ENCODE results near the gene ZBTB12. TPM values are rescaled to one million over a fixed set of nuclear protein-coding genes. Genes with fewer than 3 reads are reported as not detected.

ZBTB12 gene
- total RNA-seq, 2 experiments from 2014 or later, result 0.28 to 0.33 TPM

DNA sequence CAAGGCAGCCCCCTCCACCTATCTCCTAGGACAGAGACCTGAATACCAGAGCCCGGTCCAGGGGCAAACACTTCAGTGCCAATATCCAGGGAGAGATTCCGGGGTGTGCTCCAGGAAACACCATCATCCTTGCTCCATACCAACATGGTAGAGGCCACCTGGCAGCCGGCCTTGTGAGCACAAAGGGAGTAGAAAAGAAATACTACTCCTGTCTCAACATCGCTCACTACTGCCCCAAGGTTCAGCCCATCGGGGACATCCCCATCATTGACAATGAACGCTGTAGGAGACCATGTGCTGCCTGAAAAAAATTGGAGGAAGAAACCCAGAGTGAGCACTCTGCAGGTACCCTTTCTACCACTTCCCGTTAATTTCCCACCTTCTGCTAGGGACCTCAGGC lies 40.7 kb downstream of the ZBTB12 start:
- Mint-ChIP-seq H3K9me3 (no peaks in the 10 kb centered on the region), H3K4me3 (peak overlapping the region; percentile 88), H3K4me1 (ENCODE audit: low read depth) (peaks cover 28% of the 10 kb centered on the region), H3K36me3 (ENCODE audit: low read depth) (peaks cover 41% of the 10 kb centered on the region), H3K27me3 (no peaks in the 10 kb centered on the region), H3K27ac (peak overlapping the region; percentile 91)
- H3K9me3 ChIP-seq (ENCODE audit: control insufficient read depth in 1 of 2, insufficient read depth in 1 of 2, low read length in 2 of 2), result no peaks in the 10 kb centered on the region
- intact Hi-C loops (cut with DNase I, micrococcal nuclease), result loop anchor here in 1 of 2 experiments (2.0 to 10.0 kb wide), 2 partner anchors 36 to 1434 kb away; partner anchors contain the start of genes EHMT2 and RGL2
- peaks cover 39% of the 10 kb centered on the region for H3K36me3 ChIP-seq (ENCODE audit: insufficient read depth, low read length)
- H3K4me3 ChIP-seq (ENCODE audit: low read length), result no peak overlapping the region
- TF ChIP-seq, protein P1, sequence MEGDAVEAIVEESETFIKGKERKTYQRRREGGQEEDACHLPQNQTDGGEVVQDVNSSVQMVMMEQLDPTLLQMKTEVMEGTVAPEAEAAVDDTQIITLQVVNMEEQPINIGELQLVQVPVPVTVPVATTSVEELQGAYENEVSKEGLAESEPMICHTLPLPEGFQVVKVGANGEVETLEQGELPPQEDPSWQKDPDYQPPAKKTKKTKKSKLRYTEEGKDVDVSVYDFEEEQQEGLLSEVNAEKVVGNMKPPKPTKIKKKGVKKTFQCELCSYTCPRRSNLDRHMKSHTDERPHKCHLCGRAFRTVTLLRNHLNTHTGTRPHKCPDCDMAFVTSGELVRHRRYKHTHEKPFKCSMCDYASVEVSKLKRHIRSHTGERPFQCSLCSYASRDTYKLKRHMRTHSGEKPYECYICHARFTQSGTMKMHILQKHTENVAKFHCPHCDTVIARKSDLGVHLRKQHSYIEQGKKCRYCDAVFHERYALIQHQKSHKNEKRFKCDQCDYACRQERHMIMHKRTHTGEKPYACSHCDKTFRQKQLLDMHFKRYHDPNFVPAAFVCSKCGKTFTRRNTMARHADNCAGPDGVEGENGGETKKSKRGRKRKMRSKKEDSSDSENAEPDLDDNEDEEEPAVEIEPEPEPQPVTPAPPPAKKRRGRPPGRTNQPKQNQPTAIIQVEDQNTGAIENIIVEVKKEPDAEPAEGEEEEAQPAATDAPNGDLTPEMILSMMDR (IDR thresholded peaks at IDR 0.05), result no peak
- DNase-seq (no peak), ATAC-seq (ENCODE audit: poor library complexity) (no peak)
- ChIA-PET CTCF (no interaction called here), POLR2A (no interaction called here)
- no peak overlapping the region for H3K27ac ChIP-seq (ENCODE audit: low read depth in 1 of 2, low read length in 2 of 2)
- H3K4me1 ChIP-seq (ENCODE audit: insufficient read depth, low read length), result peaks cover 37% of the 10 kb centered on the region
- H3K27me3 ChIP-seq (ENCODE audit: control insufficient read depth in 1 of 2, insufficient read depth in 2 of 2, low read length in 2 of 2), result no peaks in the 10 kb centered on the region

DNA sequence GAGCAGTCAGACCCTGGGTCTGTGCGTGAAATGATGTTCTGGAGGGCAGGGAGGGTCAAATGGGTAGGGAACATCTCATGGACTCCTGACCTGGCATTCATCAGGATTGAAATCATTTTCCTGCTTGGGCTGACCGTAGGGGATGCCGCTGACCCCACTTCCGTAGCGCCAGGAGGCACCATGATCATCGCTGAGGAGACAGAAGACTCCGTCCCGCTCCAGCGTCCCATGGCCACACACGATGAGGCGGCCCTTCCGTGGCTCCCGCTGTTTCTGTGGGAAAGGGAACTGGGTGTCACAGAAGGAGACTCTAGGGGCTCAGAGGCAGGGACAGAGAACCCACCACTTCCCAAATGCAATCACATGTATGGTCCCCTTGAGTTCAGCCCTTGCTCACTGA lies 41.5 kb downstream of the ZBTB12 start:
- POLR2A ChIA-PET, result no interaction called here
- no peak for ATAC-seq (ENCODE audit: poor library complexity)
- CTCF ChIA-PET, result no interaction called here

DNA sequence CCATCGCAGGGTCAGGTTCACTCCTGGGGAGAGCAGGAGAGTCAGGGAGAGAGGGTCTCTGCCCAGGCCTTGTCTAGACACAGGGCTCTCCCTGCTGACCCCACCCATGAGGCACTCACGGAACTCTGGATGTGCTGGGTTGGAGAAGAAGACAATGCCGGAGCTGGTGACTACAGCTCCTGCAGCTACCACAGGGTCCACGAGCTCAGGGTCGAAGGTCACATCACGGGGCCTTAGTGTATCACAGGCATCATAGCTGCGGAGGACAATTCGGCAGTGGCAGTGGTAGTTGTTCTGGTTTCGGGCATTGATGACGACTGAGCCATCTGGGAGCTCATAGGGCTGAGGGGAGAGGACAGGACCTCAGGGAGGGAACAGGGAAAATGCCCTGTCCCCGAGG lies 42.0 kb downstream of the ZBTB12 start:
- Histone ChIP-seq H3K4me3 (ENCODE audit: low read length) (no peak overlapping the region), H3K4me1 (ENCODE audit: insufficient read depth, low read length) (peaks cover 35% of the 10 kb centered on the region), H3K36me3 (ENCODE audit: insufficient read depth, low read length) (peaks cover 39% of the 10 kb centered on the region), H3K27me3 (ENCODE audit: control insufficient read depth in 1 of 2, insufficient read depth in 2 of 2, low read length in 2 of 2) (no peaks in the 10 kb centered on the region), H3K27ac (ENCODE audit: low read depth in 1 of 2, low read length in 2 of 2) (no peak overlapping the region), H3K9me3 (ENCODE audit: control insufficient read depth in 1 of 2, insufficient read depth in 1 of 2, low read length in 2 of 2) (no peaks in the 10 kb centered on the region)
- TF ChIP-seq, protein P1 (IDR thresholded peaks at IDR 0.05), result no peak
- Mint-ChIP-seq H3K4me3 (peak overlapping the region; percentile 69), H3K27me3 (no peaks in the 10 kb centered on the region), H3K9me3 (no peaks in the 10 kb centered on the region), H3K4me1 (ENCODE audit: low read depth) (peaks cover 28% of the 10 kb centered on the region), H3K27ac (no peak overlapping the region), H3K36me3 (ENCODE audit: low read depth) (peaks cover 41% of the 10 kb centered on the region)
- ChIA-PET POLR2A (interaction anchor here (1.0 kb wide), 1 partner anchor 24 kb away, joined by 4 read pairs; no protein-coding TSS in a partner anchor), CTCF (no interaction called here)
- ATAC-seq (ENCODE audit: poor library complexity) (no peak), DNase-seq (no peak)
- intact Hi-C loops (cut with DNase I, micrococcal nuclease), result loop anchor here in 1 of 2 experiments (2.0 to 10.0 kb wide), 2 partner anchors 37 to 1435 kb away; partner anchors contain the start of genes EHMT2 and RGL2

More for the DNA sequence above, 41.5 kb downstream of the ZBTB12 start:
- peaks cover 41% of the 10 kb centered on the region for H3K36me3 Mint-ChIP-seq (ENCODE audit: low read depth)
- Histone ChIP-seq H3K4me1 (ENCODE audit: insufficient read depth, low read length) (peaks cover 37% of the 10 kb centered on the region), H3K27ac (ENCODE audit: low read depth in 1 of 2, low read length in 2 of 2) (no peak overlapping the region), H3K4me3 (ENCODE audit: low read length) (no peak overlapping the region), H3K27me3 (ENCODE audit: control insufficient read depth in 1 of 2, insufficient read depth in 2 of 2, low read length in 2 of 2) (no peaks in the 10 kb centered on the region), H3K9me3 (ENCODE audit: control insufficient read depth in 1 of 2, insufficient read depth in 1 of 2, low read length in 2 of 2) (no peaks in the 10 kb centered on the region), H3K36me3 (ENCODE audit: insufficient read depth, low read length) (peaks cover 39% of the 10 kb centered on the region)
- TF ChIP-seq, protein P1 (IDR thresholded peaks at IDR 0.05), result no peak
- H3K9me3 Mint-ChIP-seq, result no peaks in the 10 kb centered on the region
- H3K4me3 Mint-ChIP-seq, result no peak overlapping the region
- no peak for DNase-seq
- H3K27ac Mint-ChIP-seq, result no peak overlapping the region
- H3K27me3 Mint-ChIP-seq, result no peaks in the 10 kb centered on the region
- intact Hi-C loops (cut with DNase I, micrococcal nuclease), result loop anchor here in 1 of 2 experiments (2.0 to 10.0 kb wide), 2 partner anchors 36 to 1434 kb away; partner anchors contain the start of genes EHMT2 and RGL2
- H3K4me1 Mint-ChIP-seq (ENCODE audit: low read depth), result peaks cover 28% of the 10 kb centered on the region

Data from CD4-positive, alpha-beta T cell (primary cell).